ENCODE results near the gene COX4I1. TPM values are rescaled to one million over a fixed set of nuclear protein-coding genes. Genes with fewer than 3 reads are reported as not detected.

COX4I1 gene
- polyA plus RNA-seq, 4 donors, result 370 to 440 (median 384) TPM

DNA sequence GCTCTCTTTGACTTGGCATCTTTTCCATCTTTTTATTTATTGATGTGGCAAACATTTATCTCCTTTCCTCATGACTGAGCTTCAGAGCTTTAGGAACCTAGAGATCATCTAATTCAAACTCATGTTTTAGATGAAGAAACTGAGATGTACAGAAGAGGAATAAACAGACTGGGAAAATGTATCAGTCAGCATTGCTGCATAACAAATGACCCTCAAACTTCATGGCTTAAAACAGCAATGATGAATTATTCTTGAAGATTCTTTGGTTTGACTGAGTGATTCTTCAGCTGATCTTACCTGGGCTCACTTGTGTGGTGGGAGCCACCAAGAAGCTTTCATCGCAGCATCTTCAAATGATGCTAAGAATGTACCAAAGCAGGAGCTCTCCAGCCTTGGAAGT is 55.4 kb downstream of the COX4I1 start:
- no peak for DNase-seq (ENCODE audit: low read depth in 4 of 4, low spot score in 2 of 4)

DNA sequence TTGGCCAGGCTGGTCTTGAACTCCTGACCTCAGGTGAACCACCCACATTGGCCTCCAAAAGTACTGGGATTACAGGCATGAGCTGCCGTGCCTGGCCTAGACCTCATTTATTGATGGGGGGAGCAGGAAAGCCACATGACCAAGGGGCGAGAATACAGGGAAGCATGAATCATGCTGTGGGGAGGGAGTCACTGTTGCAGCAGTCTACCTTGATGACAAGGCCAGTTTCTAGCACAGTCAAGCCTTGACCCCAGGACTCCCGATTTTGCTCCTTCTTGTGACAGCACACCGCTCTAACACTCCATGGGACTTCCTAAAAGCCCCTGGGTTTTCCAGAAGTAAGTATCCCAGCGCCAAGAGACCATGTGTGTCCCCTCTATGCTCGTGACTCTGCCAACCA is 56.6 kb downstream of the COX4I1 start:
- DNase-seq (ENCODE audit: low read depth in 4 of 4, low spot score in 2 of 4), result no peak

DNA sequence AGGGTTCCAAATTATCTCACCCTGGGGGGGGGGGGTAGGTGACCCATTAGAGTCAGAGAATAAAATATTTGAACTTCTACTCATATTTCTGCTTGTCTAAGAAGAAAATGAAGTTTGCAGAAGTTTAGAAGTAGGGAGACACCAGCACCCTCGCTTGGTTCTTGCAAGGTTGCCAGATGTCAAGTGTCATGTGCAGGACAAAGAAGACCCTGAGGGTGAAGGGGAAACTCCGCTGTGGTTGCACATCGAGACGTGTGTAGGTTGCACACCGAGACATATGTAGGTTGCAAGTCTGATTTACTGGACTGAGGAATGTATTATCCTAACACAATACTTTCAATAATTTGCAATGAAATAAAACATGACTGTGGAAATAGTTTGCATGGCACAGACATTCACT is 57.1 kb downstream of the COX4I1 start:
- no peak for DNase-seq (ENCODE audit: low read depth in 4 of 4, low spot score in 2 of 4)

Other genes starting within 250 kb of the COX4I1 start
- 10 to 100 TPM; 54.5 to 89.1 (median 68.1) TPM for gene GSE1, start 186.4 kb upstream of the COX4I1 start, polyA plus RNA-seq (ENCODE audit: insufficient read length in 4 of 4)
- 10 to 100 TPM; 17.2 to 20.4 (median 17.9) TPM for gene GINS2, start 110.7 kb upstream of the COX4I1 start, polyA plus RNA-seq (ENCODE audit: insufficient read length in 4 of 4)
- gene C16orf74, start 48.6 kb upstream of the COX4I1 start, polyA plus RNA-seq (ENCODE audit: insufficient read length in 4 of 4), result 1 to 10 TPM; 2.8 to 5.8 (median 3.9) TPM
- 10 to 100 TPM; 25.4 to 36.6 (median 33.7) TPM for gene EMC8, start 151 bp upstream of the COX4I1 start, polyA plus RNA-seq (ENCODE audit: insufficient read length in 4 of 4)
- 1 to 10 TPM; 3.9 to 6.6 (median 5.8) TPM for gene IRF8, start 99.5 kb downstream of the COX4I1 start, polyA plus RNA-seq (ENCODE audit: insufficient read length in 4 of 4)

Data from left renal cortex interstitium (tissue), 4 donors.